Muscle layer of colon (tissue), 2 donors: ENCODE data around the gene PYGB.

Experiments used
- H3K27ac ChIP-seq: one replicate; pipeline ENCODE4 v1.7.0; 2013; ENCODE audit warnings: low read depth, mild to moderate bottlenecking, low read length, moderate library complexity
- H3K27me3 ChIP-seq, 2 donors: one replicate each; pipeline ENCODE4 v1.7.0; 2013; ENCODE audit warnings: low read length in 2 of 2, mild to moderate bottlenecking in 2 of 2; ENCODE audit not compliant: insufficient read depth in 2 of 2, control insufficient read depth in 1 of 2
- H3K36me3 ChIP-seq: one replicate; pipeline ENCODE4 v1.7.0; 2013; ENCODE audit warnings: mild to moderate bottlenecking, low read length; ENCODE audit not compliant: insufficient read depth
- H3K4me1 ChIP-seq: one replicate; pipeline ENCODE4 v1.7.0; 2013; ENCODE audit warnings: mild to moderate bottlenecking, low read length; ENCODE audit not compliant: insufficient read depth
- H3K4me3 ChIP-seq, 2 donors: one replicate each; pipeline ENCODE4 v1.7.0; 2013; ENCODE audit warnings: low read length in 2 of 2, low read depth in 1 of 2, mild to moderate bottlenecking in 1 of 2, moderate library complexity in 1 of 2
- H3K9ac ChIP-seq: one replicate; pipeline ENCODE4 v1.7.0; 2013; ENCODE audit warnings: low read length
- H3K9me3 ChIP-seq: one replicate; pipeline ENCODE4 v1.7.0; 2013; ENCODE audit warnings: mild to moderate bottlenecking, low read length
- donor health status: abdominal sarcoma.
- donor health status: Adenocarcinoma of cecum.

Gene PYGB

GRCh38 chr20:25218109-25218486, 29.8 kb upstream of the PYGB start:
- Histone ChIP-seq H3K4me1 (no peaks in the 10 kb centered on the region), H3K9me3 (no peaks in the 10 kb centered on the region), H3K27me3 (no peaks in the 10 kb centered on the region), H3K9ac (no peak overlapping the region), H3K36me3 (peaks cover 62% of the 10 kb centered on the region), H3K27ac (no peak overlapping the region), H3K4me3 (no peak overlapping the region)

DNA sequence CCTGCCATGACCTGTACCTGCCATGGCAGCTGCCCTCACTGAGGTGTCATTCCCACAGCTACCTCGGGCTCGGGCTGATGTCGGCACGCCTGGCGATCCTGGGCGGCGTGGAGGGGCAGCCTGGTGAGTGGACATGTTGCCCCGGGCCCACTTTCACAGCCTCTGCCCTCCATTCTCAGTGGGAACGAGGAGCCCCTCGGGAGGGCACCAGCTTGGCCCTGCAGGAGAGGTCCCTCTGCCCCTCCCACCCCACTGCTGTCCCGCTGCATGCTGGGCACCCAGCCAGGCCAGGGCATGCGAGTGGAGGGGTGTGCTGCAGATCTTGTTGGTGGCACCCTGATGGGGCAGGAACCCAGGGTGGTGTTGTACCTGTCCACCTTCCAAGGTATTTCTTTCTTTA, 29.4 kb upstream of the PYGB start:
- Histone ChIP-seq H3K36me3 (peaks cover 58% of the 10 kb centered on the region), H3K4me1 (no peaks in the 10 kb centered on the region), H3K27ac (no peak overlapping the region), H3K9ac (no peak overlapping the region), H3K27me3 (no peaks in the 10 kb centered on the region), H3K9me3 (no peaks in the 10 kb centered on the region), H3K4me3 (no peak overlapping the region)

- no peak overlapping the region for H3K4me3 ChIP-seq
- no peak overlapping the region for H3K9ac ChIP-seq
- H3K9me3 ChIP-seq, result no peaks in the 10 kb centered on the region
- H3K4me1 ChIP-seq, result no peaks in the 10 kb centered on the region
- no peak overlapping the region for H3K27ac ChIP-seq
- H3K36me3 ChIP-seq, result peaks cover 50% of the 10 kb centered on the region
- no peaks in the 10 kb centered on the region for H3K27me3 ChIP-seq
Measured at GRCh38 chr20:25219365-25219764, 28.5 kb upstream of the PYGB start.

- no peaks in the 10 kb centered on the region for H3K9me3 ChIP-seq
- no peaks in the 10 kb centered on the region for H3K4me1 ChIP-seq
- H3K9ac ChIP-seq, result no peak overlapping the region
- no peak overlapping the region for H3K27ac ChIP-seq
- H3K4me3 ChIP-seq, result no peak overlapping the region
- H3K36me3 ChIP-seq, result peaks cover 42% of the 10 kb centered on the region
- H3K27me3 ChIP-seq, result no peaks in the 10 kb centered on the region
Measured at GRCh38 chr20:25220021-25220730, 27.7 kb upstream of the PYGB start.

DNA sequence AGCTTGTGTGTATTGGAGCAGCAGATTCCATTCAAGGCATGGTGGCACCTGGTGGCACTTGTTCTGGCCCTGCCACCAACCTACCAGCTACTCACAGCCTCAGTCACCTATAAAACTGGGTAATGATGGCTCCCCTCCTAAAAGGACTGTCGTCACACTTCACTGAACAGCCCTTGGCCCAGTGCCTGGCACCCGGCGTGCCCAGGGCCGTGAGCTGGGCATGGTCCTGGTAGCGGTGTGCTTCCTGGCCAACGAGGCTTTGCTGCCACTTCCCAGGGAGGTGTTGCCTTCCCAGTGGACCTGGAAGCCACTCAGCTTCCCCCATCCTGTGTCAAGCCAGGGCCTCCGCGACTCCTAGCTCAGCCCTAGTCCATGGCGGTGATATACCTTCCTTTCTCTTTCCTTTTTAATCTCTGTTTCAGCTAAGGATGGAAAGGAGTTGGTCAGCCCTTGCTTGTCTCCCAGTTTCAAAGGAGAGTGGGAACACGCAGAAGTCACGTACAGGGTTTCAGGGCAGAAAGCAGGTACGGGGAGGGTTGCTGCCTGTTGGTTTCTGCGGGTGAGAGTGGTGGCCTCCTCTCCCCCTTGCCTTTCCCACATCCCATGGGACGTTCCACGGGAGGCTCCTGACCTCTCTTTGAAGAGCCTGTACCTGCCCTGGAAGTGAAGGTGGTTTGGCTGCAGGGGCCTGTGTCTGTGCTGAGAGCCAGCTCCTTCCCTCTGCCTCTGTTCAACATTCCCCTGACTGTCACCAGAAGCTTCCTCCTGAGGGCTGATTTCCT, 26.9 kb upstream of the PYGB start:
- Histone ChIP-seq H3K27ac (no peak overlapping the region), H3K36me3 (peaks cover 33% of the 10 kb centered on the region), H3K4me1 (no peaks in the 10 kb centered on the region), H3K9me3 (no peaks in the 10 kb centered on the region), H3K27me3 (no peaks in the 10 kb centered on the region), H3K4me3 (no peak overlapping the region), H3K9ac (no peak overlapping the region)

- Histone ChIP-seq H3K9ac (no peak overlapping the region), H3K27me3 (no peaks in the 10 kb centered on the region), H3K27ac (no peak overlapping the region), H3K4me1 (peaks cover 5% of the 10 kb centered on the region), H3K36me3 (peaks cover 28% of the 10 kb centered on the region), H3K9me3 (no peaks in the 10 kb centered on the region), H3K4me3 (no peak overlapping the region)
Measured at GRCh38 chr20:25221592-25222460, 26.1 kb upstream of the PYGB start.

DNA sequence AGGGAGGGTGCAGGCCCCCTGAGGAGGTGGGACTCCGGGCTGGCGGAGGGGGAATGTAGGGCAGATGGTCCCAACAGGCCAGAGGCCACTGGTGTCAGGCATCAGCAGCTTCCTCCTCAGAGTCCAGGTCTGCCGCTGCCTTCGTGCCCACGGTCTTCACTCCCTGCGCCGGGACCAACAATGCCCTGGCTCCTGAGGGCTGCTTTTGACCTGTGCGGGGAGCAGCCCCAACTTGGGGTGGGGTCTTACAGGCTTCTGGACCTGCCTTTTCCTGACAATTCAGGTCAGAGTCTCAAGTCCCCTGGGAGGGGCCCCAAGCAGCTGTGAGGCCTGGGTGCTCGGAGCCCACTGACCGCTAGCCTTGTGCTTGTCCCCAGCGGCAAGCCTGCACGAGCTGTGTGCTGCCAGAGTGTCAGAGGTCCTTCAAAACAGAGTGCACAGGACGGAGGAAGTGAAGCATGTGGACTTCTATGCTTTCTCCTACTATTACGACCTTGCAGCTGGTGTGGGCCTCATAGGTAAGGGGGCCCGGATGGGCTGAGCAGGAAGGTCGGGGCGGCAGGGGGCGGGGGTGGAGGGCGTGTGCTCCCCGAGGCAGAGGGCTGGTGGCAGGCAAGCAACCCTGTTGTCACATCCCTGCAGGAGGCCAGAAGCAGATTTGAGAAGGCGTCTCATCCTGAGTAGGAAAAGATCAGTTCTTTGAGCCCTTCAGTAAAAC, 25.3 kb upstream of the PYGB start:
- no peaks in the 10 kb centered on the region for H3K9me3 ChIP-seq
- peaks cover 13% of the 10 kb centered on the region for H3K4me1 ChIP-seq
- H3K9ac ChIP-seq, result no peak overlapping the region
- H3K36me3 ChIP-seq, result peaks cover 20% of the 10 kb centered on the region
- H3K4me3 ChIP-seq, result no peak overlapping the region
- no peaks in the 10 kb centered on the region for H3K27me3 ChIP-seq
- no peak overlapping the region for H3K27ac ChIP-seq

DNA sequence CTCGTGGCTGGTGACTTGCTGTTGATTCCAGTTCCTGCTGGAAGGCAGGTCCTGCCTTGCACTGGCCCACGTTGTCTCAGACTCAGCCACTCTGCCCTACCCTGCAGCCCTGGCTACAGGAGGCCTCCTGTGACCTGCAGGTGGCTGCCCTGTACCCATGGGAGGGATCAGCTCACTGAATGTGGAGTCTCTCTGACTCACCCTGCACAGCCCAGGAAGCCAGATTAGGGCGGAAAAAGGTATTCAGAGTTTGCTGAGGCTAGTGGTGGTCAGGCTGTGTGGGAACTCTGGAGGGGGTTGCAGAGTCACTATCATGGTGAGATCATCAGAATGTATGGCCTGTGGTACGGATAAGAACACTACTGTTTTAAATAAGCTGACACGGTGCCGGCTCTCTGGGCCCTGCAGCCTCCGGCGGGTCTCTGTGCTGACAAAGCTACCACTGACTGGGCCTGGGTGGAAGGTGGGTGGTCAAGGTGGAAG, 24.7 kb upstream of the PYGB start:
- Histone ChIP-seq H3K4me3 (no peak overlapping the region), H3K4me1 (peaks cover 16% of the 10 kb centered on the region), H3K36me3 (peaks cover 14% of the 10 kb centered on the region), H3K9me3 (no peaks in the 10 kb centered on the region), H3K27me3 (no peaks in the 10 kb centered on the region), H3K9ac (no peak overlapping the region), H3K27ac (no peak overlapping the region)

GRCh38 chr20:25223765-25224720, 23.8 kb upstream of the PYGB start:
- Histone ChIP-seq H3K4me3 (no peak overlapping the region), H3K36me3 (peaks cover 8% of the 10 kb centered on the region), H3K9ac (no peak overlapping the region), H3K9me3 (no peaks in the 10 kb centered on the region), H3K27me3 (no peaks in the 10 kb centered on the region), H3K27ac (no peak overlapping the region), H3K4me1 (peaks cover 16% of the 10 kb centered on the region)

GRCh38 chr20:25224941-25225340, 22.9 kb upstream of the PYGB start:
- peaks cover 8% of the 10 kb centered on the region for H3K36me3 ChIP-seq
- H3K9ac ChIP-seq, result no peak overlapping the region
- no peak overlapping the region for H3K4me3 ChIP-seq
- no peaks in the 10 kb centered on the region for H3K27me3 ChIP-seq
- H3K27ac ChIP-seq, result no peak overlapping the region
- H3K9me3 ChIP-seq, result no peaks in the 10 kb centered on the region
- H3K4me1 ChIP-seq, result peaks cover 19% of the 10 kb centered on the region
